HepG2 (cell line): Measurements from ENCODE around the gene CKLF. TPM values are rescaled to one million over a fixed set of nuclear protein-coding genes. Genes with fewer than 3 reads are reported as not detected.
A peak's percentile ranks its signal among the peaks of the same experiment; 100 is the strongest.

ENCODE experiments used
- ARNT ChIP-seq: fragments of 450-650 bp; IDR thresholded peaks from 2 replicates; pipeline ENCODE4 v1.6.1; 2017
- DR1 ChIP-seq: sonication (generic); formaldehyde crosslinking; IDR thresholded peaks from 2 replicates; pipeline ENCODE4 v1.8.0; 2021; ENCODE audit warnings: mild to moderate bottlenecking, missing genetic modification reagents, inconsistent platforms
- HMGXB4 ChIP-seq, 2 experiments: sonication (generic) in 1 of 2; formaldehyde crosslinking in 1 of 2; IDR thresholded peaks; 2 replicates each; pipeline versions ENCODE4 v1.4.0 to v1.6.1; 2018 to 2020; ENCODE audit warnings: missing genetic modification reagents in 2 of 2, borderline replicate concordance in 1 of 2, low read depth in 1 of 2, mild to moderate bottlenecking in 1 of 2, missing biosample characterization in 1 of 2
- HNF1A ChIP-seq, 2 experiments: sonication (generic) in 1 of 2; formaldehyde crosslinking in 1 of 2; IDR thresholded peaks; 2 replicates each; pipeline versions ENCODE4 v1.4.0 to v1.6.1; 2016 to 2020; ENCODE audit warnings: borderline replicate concordance in 1 of 2, low read depth in 1 of 2, mild to moderate bottlenecking in 1 of 2, missing genetic modification reagents in 1 of 2
- HNF4A ChIP-seq: sonication (generic); formaldehyde crosslinking; IDR thresholded peaks from 2 replicates; pipeline ENCODE4 v1.4.0; 2020; ENCODE audit warnings: missing genetic modification reagents
- KLF12 ChIP-seq: sonication (generic); formaldehyde crosslinking; IDR thresholded peaks from 2 replicates; pipeline ENCODE4 v1.4.0; 2020; ENCODE audit warnings: missing genetic modification reagents, borderline replicate concordance
- KLF13 ChIP-seq: sonication (generic); formaldehyde crosslinking; IDR thresholded peaks from 2 replicates; pipeline ENCODE4 v1.4.0; 2020; ENCODE audit warnings: mild to moderate bottlenecking, missing genetic modification reagents
- MYNN ChIP-seq: sonication (generic); formaldehyde crosslinking; IDR thresholded peaks from 2 replicates; pipeline ENCODE4 v1.4.0; 2020; ENCODE audit warnings: mild to moderate bottlenecking, low read depth, missing genetic modification reagents
- NCOA2 ChIP-seq: sonication (generic); formaldehyde crosslinking; IDR thresholded peaks from 2 replicates; pipeline ENCODE4 v1.8.0; 2022; ENCODE audit warnings: inconsistent platforms
- NFE2L2 ChIP-seq: fragments of 150-350 bp; IDR thresholded peaks from 2 replicates; pipeline ENCODE4 v1.6.1; 2014; ENCODE audit warnings: low read length
- PCBP1 ChIP-seq: fragments of 200-400 bp; formaldehyde crosslinking; IDR thresholded peaks from 2 replicates; pipeline ENCODE4 v1.6.1; 2017; ENCODE audit warnings: mild to moderate bottlenecking, low read depth, low read length, borderline replicate concordance
- PHF20 ChIP-seq: sonication (generic); formaldehyde crosslinking; IDR thresholded peaks from 2 replicates; pipeline ENCODE4 v1.5.0; 2020; ENCODE audit warnings: mild to moderate bottlenecking, missing genetic modification reagents
- STAT5B ChIP-seq: sonication (generic); formaldehyde crosslinking; IDR thresholded peaks from 2 replicates; pipeline ENCODE4 v1.4.0; 2020; ENCODE audit warnings: missing genetic modification reagents
- TCF12 ChIP-seq, 2 experiments: fragments of 450-650 bp in 1 of 2; sonication (generic) in 1 of 2; formaldehyde crosslinking in 1 of 2; IDR thresholded peaks; 2 replicates each; pipeline versions ENCODE4 v1.6.1 to v1.8.0; 2017 to 2022; ENCODE audit warnings: antibody characterized with exemption in 1 of 2, mild to moderate bottlenecking in 1 of 2, missing genetic modification reagents in 1 of 2, moderate library complexity in 1 of 2
- ZBTB42 ChIP-seq: sonication (generic); formaldehyde crosslinking; IDR thresholded peaks from 2 replicates; pipeline ENCODE4 v1.5.0; 2020; ENCODE audit warnings: mild to moderate bottlenecking, missing genetic modification reagents
- ZNF33B ChIP-seq: sonication (generic); formaldehyde crosslinking; IDR thresholded peaks from 2 replicates; pipeline ENCODE4 v1.5.1; 2020; ENCODE audit warnings: mild to moderate bottlenecking, missing genetic modification reagents
- ZNF589 ChIP-seq: sonication (generic); formaldehyde crosslinking; conservative IDR thresholded peaks from 2 replicates; pipeline ENCODE4 v1.8.0; 2022; ENCODE audit warnings: mild to moderate bottlenecking, moderate library complexity, missing genetic modification reagents
- ZNF687 ChIP-seq: sonication (generic); formaldehyde crosslinking; IDR thresholded peaks from 2 replicates; pipeline ENCODE4 v1.5.1; 2020; ENCODE audit warnings: mild to moderate bottlenecking, missing genetic modification reagents, moderate library complexity
- polyA plus RNA-seq, 8 experiments: library from polyadenylated mRNA; depleted of rRNA in 3 of 8; stranded (reverse) in 7 of 8; unstranded in 1 of 8; fragments of >200 nt; fragmentation: Illumina TruSeq in 4 of 8; extraction: Trizol in 4 of 8; gene quantifications; 2 replicates each; pipeline versions ENCODE4 v1.2.1 to v1.2.3, GENCODE V29; 2011 to 2016; ENCODE audit warnings: low read depth in 4 of 8, missing spikeins in 1 of 8, mixed read lengths in 1 of 8; ENCODE audit not compliant: insufficient read depth in 1 of 8
- total RNA-seq, 5 experiments: library from RNA; depleted of rRNA; stranded (reverse); fragments of >200 nt; fragmentation: Illumina TruSeq; extraction: Trizol; gene quantifications; 2 replicates each; pipeline ENCODE4 v1.2.3, GENCODE V29; 2016; ENCODE audit warnings: low read depth in 1 of 5

The CKLF gene
- total and polyA plus RNA-seq, 2 of the 13 experiments (the other 11 are each of a cell fraction or from before 2014, with no cell fraction given), result 120 to 167 TPM

- TF ChIP-seq ZNF687 (CRISPR knock-in tag), result peak; percentile 98
- no peak for TF ChIP-seq STAT5B
- TF ChIP-seq MYNN, result no peak
- TF ChIP-seq KLF12 (CRISPR knock-in tag), result peak; percentile 80; the same call in 1 of the 2 replicates
- no peak for TF ChIP-seq PCBP1
- TF ChIP-seq ARNT, result no peak
- TF ChIP-seq HNF1A (IDR thresholded peaks at IDR 0.05; ENCODE audit: low read depth), result peak; percentile 86
- peak; percentile 85; the same call in 1 of the 2 replicates for TF ChIP-seq HNF1A (CRISPR knock-in tag; IDR thresholded peaks at IDR 0.05; ENCODE audit: borderline replicate concordance)
- peak; percentile 57; the same call in 1 of the 2 replicates for TF ChIP-seq ZNF33B (CRISPR knock-in tag)
- TF ChIP-seq DR1 (CRISPR knock-in tag), result 0 out of 2 replicates have a peak, but pooled peaks have one; percentile 48
- peak; percentile 70 to 83 for TF ChIP-seq HMGXB4 (CRISPR knock-in tag; IDR thresholded peaks at IDR 0.05; ENCODE audit: borderline replicate concordance in 1 of 2, low read depth in 1 of 2)
- TF ChIP-seq ZNF589 (CRISPR knock-in tag), result 0 out of 2 replicates have a peak, but pooled peaks have one; percentile 7
- peak; percentile 78 for TF ChIP-seq PHF20 (CRISPR knock-in tag)
- no peak for TF ChIP-seq KLF13
- peak; percentile 38; the same call in 1 of the 2 replicates for TF ChIP-seq ZBTB42 (CRISPR knock-in tag)
- peak; percentile 90 for TF ChIP-seq NCOA2 (CRISPR knock-in tag)
- TF ChIP-seq NFE2L2, result no peak
- peak; percentile 75 for TF ChIP-seq HNF4A (CRISPR knock-in tag)
- no peak for TF ChIP-seq TCF12 (IDR thresholded peaks at IDR 0.05)
- TF ChIP-seq TCF12 (CRISPR knock-in tag; IDR thresholded peaks at IDR 0.05), result peak; percentile 83; the same call in 1 of the 2 replicates
Observed at GRCh38 chr16:66516808-66517585, 35.4 kb upstream of the CKLF start (continued).
